ENCODE results near the gene F13A1.

F13A1 gene

GRCh38 chr6:6287415-6287814 is 33.0 kb downstream of the F13A1 start:
- DNase-seq (no peak), ATAC-seq (no peak)
- H3K36me3 Mint-ChIP-seq (ENCODE audit: low read depth): no peaks in the 10 kb centered on the region
- peaks cover 19% of the 10 kb centered on the region for H3K27me3 Mint-ChIP-seq
- peaks cover 6% of the 10 kb centered on the region for H3K4me1 Mint-ChIP-seq
- H3K4me3 Mint-ChIP-seq: no peak overlapping the region
- no peak overlapping the region for H3K27ac Mint-ChIP-seq
- no peaks in the 10 kb centered on the region for H3K9me3 Mint-ChIP-seq

- no peaks in the 10 kb centered on the region for H3K9me3 Mint-ChIP-seq
- peaks cover 7% of the 10 kb centered on the region for H3K27me3 Mint-ChIP-seq
- no peaks in the 10 kb centered on the region for H3K36me3 Mint-ChIP-seq (ENCODE audit: low read depth)
- peaks cover 6% of the 10 kb centered on the region for H3K4me1 Mint-ChIP-seq
- no peak overlapping the region for H3K27ac Mint-ChIP-seq
- DNase-seq: no peak
- H3K4me3 Mint-ChIP-seq: no peak overlapping the region
- no peak for ATAC-seq
These were observed 34.8 kb downstream of the F13A1 start for GRCh38 chr6:6285679-6286078.

GRCh38 chr6:6284221-6284966 is 36.1 kb downstream of the F13A1 start:
- H3K27me3 Mint-ChIP-seq: peaks cover 3% of the 10 kb centered on the region
- H3K27ac Mint-ChIP-seq: no peak overlapping the region
- no peak for ATAC-seq

DNA sequence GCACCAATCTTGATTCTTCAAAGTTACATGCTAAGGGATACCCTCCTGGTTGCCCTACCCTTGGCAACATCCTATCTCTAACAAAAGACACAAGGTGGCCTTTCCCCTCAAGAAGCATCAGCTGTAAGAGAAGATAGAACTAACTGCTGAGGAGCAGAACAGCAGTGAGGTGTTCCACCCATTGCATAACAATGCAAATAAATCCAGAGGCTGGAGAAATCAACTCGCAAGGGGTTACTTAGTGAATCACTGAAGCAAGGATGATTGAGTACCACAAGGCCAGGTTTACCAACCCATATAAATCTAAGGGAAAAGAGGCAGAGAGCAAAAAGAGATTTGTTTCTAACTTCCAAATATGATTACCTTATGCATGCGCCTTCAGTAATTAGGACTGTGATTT is 36.7 kb downstream of the F13A1 start:
- H3K4me3 Mint-ChIP-seq: no peak overlapping the region
- H3K27ac Mint-ChIP-seq: no peak overlapping the region
- peaks cover 6% of the 10 kb centered on the region for H3K4me1 Mint-ChIP-seq
- DNase-seq (no peak), ATAC-seq (no peak)
- peaks cover 3% of the 10 kb centered on the region for H3K27me3 Mint-ChIP-seq
- no peaks in the 10 kb centered on the region for H3K9me3 Mint-ChIP-seq
- no peaks in the 10 kb centered on the region for H3K36me3 Mint-ChIP-seq (ENCODE audit: low read depth)

More at GRCh38 chr6:6284221-6284966, 36.1 kb downstream of the F13A1 start:
- Mint-ChIP-seq H3K36me3 (ENCODE audit: low read depth) (no peaks in the 10 kb centered on the region), H3K4me3 (no peak overlapping the region), H3K4me1 (peaks cover 6% of the 10 kb centered on the region), H3K9me3 (no peaks in the 10 kb centered on the region)
- DNase-seq: no peak

DNA sequence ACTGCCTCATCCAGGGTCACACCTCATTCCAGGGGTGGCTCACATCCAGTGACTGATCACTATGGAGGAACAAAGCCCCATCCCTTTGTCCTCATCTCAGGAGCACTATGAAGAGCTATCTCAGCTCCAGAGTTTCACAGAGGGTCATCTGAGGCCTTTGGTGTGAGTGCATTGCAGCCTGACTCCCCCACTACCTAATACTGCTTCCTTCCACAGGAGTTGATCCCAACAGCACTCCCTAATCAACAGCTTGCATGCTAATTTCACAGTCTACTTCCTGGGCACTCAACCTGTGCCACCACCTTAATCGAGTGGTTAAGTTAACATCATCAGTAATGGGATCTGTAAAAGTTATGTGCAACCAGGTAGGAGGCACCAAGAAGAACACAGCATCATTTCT is 37.7 kb downstream of the F13A1 start:
- no peak overlapping the region for H3K4me3 Mint-ChIP-seq
- ATAC-seq: no peak
- no peak overlapping the region for H3K27ac Mint-ChIP-seq
- H3K9me3 Mint-ChIP-seq: no peaks in the 10 kb centered on the region
- no peak for DNase-seq
- H3K27me3 Mint-ChIP-seq: peaks cover 10% of the 10 kb centered on the region
- no peaks in the 10 kb centered on the region for H3K36me3 Mint-ChIP-seq (ENCODE audit: low read depth)
- peaks cover 6% of the 10 kb centered on the region for H3K4me1 Mint-ChIP-seq

GRCh38 chr6:6277413-6277812 is 43.0 kb downstream of the F13A1 start:
- no peaks in the 10 kb centered on the region for H3K36me3 Mint-ChIP-seq (ENCODE audit: low read depth)
- no peaks in the 10 kb centered on the region for H3K4me1 Mint-ChIP-seq
- peaks cover 16% of the 10 kb centered on the region for H3K27me3 Mint-ChIP-seq
- no peak overlapping the region for H3K4me3 Mint-ChIP-seq
- H3K9me3 Mint-ChIP-seq: no peaks in the 10 kb centered on the region
- ATAC-seq: no peak
- H3K27ac Mint-ChIP-seq: no peak overlapping the region
- no peak for DNase-seq

GRCh38 chr6:6270948-6271535 is 49.4 kb downstream of the F13A1 start:
- H3K36me3 Mint-ChIP-seq (ENCODE audit: low read depth): no peaks in the 10 kb centered on the region
- H3K4me3 Mint-ChIP-seq: no peak overlapping the region
- no peaks in the 10 kb centered on the region for H3K9me3 Mint-ChIP-seq
- H3K27ac Mint-ChIP-seq: no peak overlapping the region
- DNase-seq (no peak), ATAC-seq (no peak)
- no peaks in the 10 kb centered on the region for H3K4me1 Mint-ChIP-seq
- peaks cover 18% of the 10 kb centered on the region for H3K27me3 Mint-ChIP-seq

- H3K9me3 Mint-ChIP-seq: no peaks in the 10 kb centered on the region
- H3K27me3 Mint-ChIP-seq: peaks cover 19% of the 10 kb centered on the region
- H3K4me1 Mint-ChIP-seq: no peaks in the 10 kb centered on the region
- no peak overlapping the region for H3K27ac Mint-ChIP-seq
- no peaks in the 10 kb centered on the region for H3K36me3 Mint-ChIP-seq (ENCODE audit: low read depth)
- H3K4me3 Mint-ChIP-seq: no peak overlapping the region
- ATAC-seq (no peak), DNase-seq (no peak)
These were observed 60.2 kb downstream of the F13A1 start for GRCh38 chr6:6260196-6260722.

GRCh38 chr6:6256886-6257285 is 63.6 kb downstream of the F13A1 start:
- peaks cover 13% of the 10 kb centered on the region for H3K27me3 Mint-ChIP-seq
- no peak for DNase-seq

GRCh38 chr6:6256259-6256658 is 64.2 kb downstream of the F13A1 start:
- Mint-ChIP-seq H3K36me3 (ENCODE audit: low read depth) (no peaks in the 10 kb centered on the region), H3K9me3 (no peaks in the 10 kb centered on the region), H3K27ac (no peak overlapping the region), H3K27me3 (peaks cover 18% of the 10 kb centered on the region), H3K4me3 (no peak overlapping the region), H3K4me1 (peaks cover 3% of the 10 kb centered on the region)
- DNase-seq (no peak), ATAC-seq (no peak)

More at GRCh38 chr6:6256886-6257285, 63.6 kb downstream of the F13A1 start:
- Mint-ChIP-seq H3K9me3 (no peaks in the 10 kb centered on the region), H3K36me3 (ENCODE audit: low read depth) (no peaks in the 10 kb centered on the region), H3K4me1 (peaks cover under 1% of the 10 kb centered on the region), H3K27ac (no peak overlapping the region), H3K4me3 (no peak overlapping the region)
- no peak for ATAC-seq

- H3K9me3 Mint-ChIP-seq: no peaks in the 10 kb centered on the region
- H3K4me1 Mint-ChIP-seq: peaks cover 8% of the 10 kb centered on the region
- H3K36me3 Mint-ChIP-seq (ENCODE audit: low read depth): no peaks in the 10 kb centered on the region
- peaks cover 26% of the 10 kb centered on the region for H3K27me3 Mint-ChIP-seq
- H3K27ac Mint-ChIP-seq: no peak overlapping the region
- no peak for ATAC-seq
- DNase-seq: no peak
- H3K4me3 Mint-ChIP-seq: no peak overlapping the region
These were observed 68.7 kb downstream of the F13A1 start for GRCh38 chr6:6251555-6252280.

GRCh38 chr6:6248651-6249050 is 71.8 kb downstream of the F13A1 start:
- no peaks in the 10 kb centered on the region for H3K9me3 Mint-ChIP-seq
- no peak for DNase-seq
- H3K4me3 Mint-ChIP-seq: no peak overlapping the region
- H3K4me1 Mint-ChIP-seq: peaks cover 8% of the 10 kb centered on the region
- H3K27me3 Mint-ChIP-seq: peaks cover 25% of the 10 kb centered on the region
- no peak for ATAC-seq
- H3K36me3 Mint-ChIP-seq (ENCODE audit: low read depth): no peaks in the 10 kb centered on the region
- H3K27ac Mint-ChIP-seq: no peak overlapping the region

DNA sequence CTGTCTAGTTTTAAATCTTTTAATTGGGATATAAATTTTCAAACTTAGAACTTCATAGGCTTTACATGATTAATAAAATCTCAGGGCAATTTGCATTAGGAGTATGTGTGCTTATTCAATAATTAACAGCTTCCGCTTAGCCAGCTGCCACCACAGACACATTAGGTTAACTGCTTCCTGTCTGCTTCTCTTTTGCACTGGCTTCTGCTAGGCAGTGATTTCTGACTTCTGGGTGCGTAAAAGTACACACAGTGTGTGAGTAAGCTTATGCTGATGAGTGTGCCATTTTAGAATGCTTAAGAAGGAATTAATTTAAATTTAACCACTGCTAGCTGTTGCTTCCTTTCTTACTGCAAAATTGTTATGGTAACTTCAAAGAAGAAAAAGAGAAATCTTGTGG is 73.9 kb downstream of the F13A1 start:
- Mint-ChIP-seq H3K27ac (no peak overlapping the region), H3K9me3 (peaks cover 3% of the 10 kb centered on the region), H3K4me3 (no peak overlapping the region), H3K4me1 (peaks cover 6% of the 10 kb centered on the region), H3K36me3 (ENCODE audit: low read depth) (no peaks in the 10 kb centered on the region), H3K27me3 (peaks cover 30% of the 10 kb centered on the region)
- no peak for ATAC-seq
- DNase-seq: no peak

DNA sequence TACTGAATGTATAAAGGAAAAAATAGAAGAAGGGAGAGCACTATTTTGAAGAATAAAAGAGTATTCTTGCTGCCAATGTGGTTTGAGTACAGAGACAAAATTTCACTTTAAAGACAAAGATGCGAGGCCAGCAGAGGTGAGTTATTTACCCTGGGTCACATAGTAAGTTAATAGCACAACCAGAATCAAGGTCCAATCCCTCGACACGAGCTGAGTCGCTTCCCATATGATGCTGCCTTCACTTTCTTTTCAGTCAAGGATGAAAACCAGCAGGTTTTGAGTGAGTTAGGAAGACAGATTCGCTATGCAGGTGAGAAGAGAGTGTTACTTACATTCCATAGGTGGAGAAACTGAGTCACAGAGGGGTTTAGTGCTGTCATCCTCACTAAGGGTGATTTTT is 75.8 kb downstream of the F13A1 start:
- H3K4me1 Mint-ChIP-seq: peaks cover 6% of the 10 kb centered on the region
- no peak overlapping the region for H3K27ac Mint-ChIP-seq
- peaks cover 22% of the 10 kb centered on the region for H3K27me3 Mint-ChIP-seq
- no peak overlapping the region for H3K4me3 Mint-ChIP-seq
- ATAC-seq (no peak), DNase-seq (no peak)
- H3K36me3 Mint-ChIP-seq (ENCODE audit: low read depth): no peaks in the 10 kb centered on the region
- H3K9me3 Mint-ChIP-seq: peaks cover 3% of the 10 kb centered on the region

DNA sequence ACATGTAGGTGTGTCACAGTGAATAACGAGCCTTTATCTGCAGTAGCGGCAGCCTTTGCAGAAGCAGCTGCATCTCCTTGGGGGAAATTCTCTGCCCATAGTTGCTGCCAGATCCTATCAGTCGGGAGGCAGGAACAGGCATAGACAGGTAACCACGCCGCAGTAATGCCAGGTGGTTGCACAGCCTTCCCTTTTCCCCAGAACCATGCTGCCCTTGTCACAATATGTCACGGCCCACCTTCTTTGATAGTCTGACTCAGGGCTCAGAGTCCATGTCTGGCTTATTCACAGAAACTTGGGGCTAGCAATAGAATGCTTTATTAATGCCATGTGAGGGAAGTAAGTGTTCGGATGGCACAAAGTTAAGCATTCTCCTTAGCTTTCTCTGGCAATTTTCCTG is 76.6 kb downstream of the F13A1 start:
- ATAC-seq: no peak
- H3K27ac Mint-ChIP-seq: no peak overlapping the region
- peaks cover 20% of the 10 kb centered on the region for H3K27me3 Mint-ChIP-seq
- no peak for DNase-seq
- H3K36me3 Mint-ChIP-seq (ENCODE audit: low read depth): no peaks in the 10 kb centered on the region
- no peak overlapping the region for H3K4me3 Mint-ChIP-seq
- H3K9me3 Mint-ChIP-seq: peaks cover 3% of the 10 kb centered on the region
- H3K4me1 Mint-ChIP-seq: peaks cover 5% of the 10 kb centered on the region
